GM12878 (cell line): Measurements from ENCODE around the gene IKZF1. TPM values are rescaled to one million over a fixed set of nuclear protein-coding genes. Genes with fewer than 3 reads are reported as not detected.

Experiments
- EED ChIP-seq: sonication (generic); IDR thresholded peaks from 2 replicates; pipeline ENCODE4 v1.6.1; 2016; ENCODE audit warnings: antibody characterized with exemption, low read depth
- EGR1 ChIP-seq, 2 experiments: IDR thresholded peaks; 1 replicate in 1 of 2; 2 replicates in 1 of 2; pipeline ENCODE4 v1.6.1; 2011 to 2012; ENCODE audit warnings: low read depth in 2 of 2, low read length in 2 of 2, borderline replicate concordance in 1 of 2, mild to moderate bottlenecking in 1 of 2, moderate library complexity in 1 of 2
- IKZF1 ChIP-seq: fragments of 450-650 bp; conservative IDR thresholded peaks from 2 replicates; pipeline ENCODE4 v1.6.1; 2017; ENCODE audit warnings: antibody characterized with exemption, mild to moderate bottlenecking
- MTA3 ChIP-seq: IDR thresholded peaks from 2 replicates; pipeline ENCODE4 v1.6.1; 2012; ENCODE audit warnings: low read length, inconsistent platforms, borderline replicate concordance
- NFXL1 ChIP-seq: fragments of 450-650 bp; IDR thresholded peaks from 2 replicates; pipeline ENCODE4 v1.6.1; 2017; ENCODE audit warnings: antibody characterized with exemption, mild to moderate bottlenecking, borderline replicate concordance
- POLR2A ChIP-seq: IDR thresholded peaks from 2 replicates; pipeline ENCODE4 v1.6.1; 2011; ENCODE audit warnings: low read depth, mild to moderate bottlenecking, low read length
- POU2F2 ChIP-seq: IDR thresholded peaks from 3 replicates; pipeline ENCODE4 v1.6.1; 2011; ENCODE audit warnings: low read depth, mild to moderate bottlenecking, low read length, borderline replicate concordance
- RB1 ChIP-seq: fragments of 450-650 bp; formaldehyde crosslinking; IDR thresholded peaks from 2 replicates; pipeline ENCODE4 v1.6.1; 2017; ENCODE audit warnings: mild to moderate bottlenecking, borderline replicate concordance
- RBBP5 ChIP-seq: fragments of 200-600 bp; sonication (generic); conservative IDR thresholded peaks from 2 replicates; pipeline ENCODE4 v1.6.1; 2016
- SREBF1 ChIP-seq: IDR thresholded peaks from 2 replicates; pipeline ENCODE4 v1.6.1; 2012; ENCODE audit warnings: mild to moderate bottlenecking, low read length
- polyA plus RNA-seq, 11 experiments: library from polyadenylated mRNA; depleted of rRNA in 4 of 11; unstranded in 6 of 11; stranded (reverse) in 5 of 11; fragments of >200 nt; fragmentation: Nextera tagmentation in 4 of 11; fragmentation: Illumina TruSeq in 1 of 11; extraction: Ambion mirVana in 4 of 11; extraction: Trizol in 1 of 11; gene quantifications; 1 replicate in 1 of 11; 2 replicates in 10 of 11; pipeline versions ENCODE4 v1.2.1 to v1.2.3, GENCODE V29; 2011 to 2016; ENCODE audit warnings: inconsistent platforms in 2 of 11, missing spikeins in 2 of 11, low read depth in 1 of 11
- total RNA-seq, 4 experiments: library from RNA; depleted of rRNA in 3 of 4; stranded (reverse); fragments of >200 nt in 3 of 4; fragmentation: Illumina TruSeq in 1 of 4; extraction: Trizol in 1 of 4; gene quantifications; 2 replicates each; pipeline versions ENCODE4 v1.2.1 to v1.2.3, GENCODE V29; 2013 to 2021
- TF ChIP-seq, protein P1 (sequence below): fragments of 450-650 bp; IDR thresholded peaks from 2 replicates; pipeline ENCODE4 v1.6.1; 2018; ENCODE audit warnings: borderline replicate concordance, mild to moderate bottlenecking; ENCODE audit not compliant: partially characterized antibody
- TF ChIP-seq, protein P2 (sequence below): fragments of 150-350 bp; IDR thresholded peaks from 2 replicates; pipeline ENCODE4 v1.6.1; 2016; ENCODE audit warnings: low read depth, low read length
- TF ChIP-seq, protein P3 (sequence below): fragments of 450-650 bp; IDR thresholded peaks from 2 replicates; pipeline ENCODE4 v1.6.1; 2017; ENCODE audit warnings: borderline replicate concordance
- TF ChIP-seq, protein P4 (sequence below): IDR thresholded peaks from 2 replicates; pipeline ENCODE4 v1.6.1; 2011; ENCODE audit warnings: mild to moderate bottlenecking, low read depth, low read length, moderate library complexity; ENCODE audit not compliant: insufficient replicate concordance
- TF ChIP-seq, protein P5 (sequence below): IDR thresholded peaks from 2 replicates; pipeline ENCODE4 v1.6.1; 2011; ENCODE audit warnings: borderline replicate concordance, low read depth, mild to moderate bottlenecking, moderate library complexity, mixed read lengths, low read length; ENCODE audit not compliant: insufficient read depth; ENCODE audit errors: extremely low read length
- TF ChIP-seq, protein P6 (sequence below): IDR thresholded peaks from 2 replicates; pipeline ENCODE4 v1.6.1; 2012; ENCODE audit warnings: low read depth, low read length, improper control_type of control experiment
- TF ChIP-seq, protein P7 (sequence below): fragments of 450-650 bp; IDR thresholded peaks from 2 replicates; pipeline ENCODE4 v1.6.1; 2016; ENCODE audit warnings: mild to moderate bottlenecking

IKZF1 gene
- total and polyA plus RNA-seq, 10 of the 15 experiments (the other 5 are each of a cell fraction or from before 2014, with no cell fraction given), result 27.2 to 125 (median 71.6) TPM

DNA sequence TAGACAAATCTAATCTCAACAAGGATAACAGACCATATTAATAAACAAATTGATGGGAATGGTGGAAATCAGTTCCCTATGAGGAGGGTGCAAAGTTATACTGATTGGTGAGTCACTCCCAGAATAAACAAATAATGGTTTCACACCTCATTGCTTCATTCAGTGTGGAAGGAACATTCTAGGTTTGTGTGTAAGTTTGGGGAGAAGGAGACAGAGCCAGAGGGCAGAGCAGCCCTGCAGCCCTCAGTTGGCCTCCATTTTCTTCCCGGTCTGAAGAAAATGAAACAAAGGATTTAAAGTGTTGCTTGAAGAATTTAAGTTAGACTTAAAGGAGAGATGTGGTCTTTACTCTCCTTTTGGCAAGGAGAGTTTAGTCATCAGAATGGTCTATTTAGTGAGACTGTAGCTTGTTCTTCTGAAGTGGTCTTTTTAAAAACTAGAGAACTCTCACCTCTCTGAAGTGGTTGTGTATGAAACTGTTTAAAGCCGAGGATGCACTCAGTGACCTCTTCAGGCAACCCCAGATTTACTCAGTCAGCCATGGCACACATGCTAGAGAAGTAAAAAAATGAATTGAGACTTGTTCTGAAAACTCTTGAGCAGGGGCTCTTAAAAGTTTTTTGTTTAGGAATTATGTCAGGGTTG is 27.2 kb downstream of the IKZF1 start (continued):
- TF ChIP-seq POLR2A (no peak), RBBP5 (no peak), MTA3 (peak; percentile 58; the same call in 1 of the 2 replicates), NFXL1 (no peak), POU2F2 (peak; percentile 7; the same call in 1 of the 3 replicates), EGR1 (IDR thresholded peaks at IDR 0.05; ENCODE audit: borderline replicate concordance in 1 of 2, low read depth in 2 of 2, low read length in 2 of 2) (no peak), SREBF1 (no peak), IKZF1 (peak; percentile 69), RB1 (no peak), EED (peak; percentile 62)
- TF ChIP-seq, protein P1, sequence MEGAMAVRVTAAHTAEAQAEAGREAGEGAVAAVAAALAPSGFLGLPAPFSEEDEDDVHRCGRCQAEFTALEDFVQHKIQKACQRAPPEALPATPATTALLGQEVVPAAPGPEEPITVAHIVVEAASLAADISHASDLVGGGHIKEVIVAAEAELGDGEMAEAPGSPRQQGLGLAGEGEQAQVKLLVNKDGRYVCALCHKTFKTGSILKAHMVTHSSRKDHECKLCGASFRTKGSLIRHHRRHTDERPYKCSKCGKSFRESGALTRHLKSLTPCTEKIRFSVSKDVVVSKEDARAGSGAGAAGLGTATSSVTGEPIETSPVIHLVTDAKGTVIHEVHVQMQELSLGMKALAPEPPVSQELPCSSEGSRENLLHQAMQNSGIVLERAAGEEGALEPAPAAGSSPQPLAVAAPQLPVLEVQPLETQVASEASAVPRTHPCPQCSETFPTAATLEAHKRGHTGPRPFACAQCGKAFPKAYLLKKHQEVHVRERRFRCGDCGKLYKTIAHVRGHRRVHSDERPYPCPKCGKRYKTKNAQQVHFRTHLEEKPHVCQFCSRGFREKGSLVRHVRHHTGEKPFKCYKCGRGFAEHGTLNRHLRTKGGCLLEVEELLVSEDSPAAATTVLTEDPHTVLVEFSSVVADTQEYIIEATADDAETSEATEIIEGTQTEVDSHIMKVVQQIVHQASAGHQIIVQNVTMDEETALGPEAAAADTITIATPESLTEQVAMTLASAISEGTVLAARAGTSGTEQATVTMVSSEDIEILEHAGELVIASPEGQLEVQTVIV, result no peak
- TF ChIP-seq, protein P2, sequence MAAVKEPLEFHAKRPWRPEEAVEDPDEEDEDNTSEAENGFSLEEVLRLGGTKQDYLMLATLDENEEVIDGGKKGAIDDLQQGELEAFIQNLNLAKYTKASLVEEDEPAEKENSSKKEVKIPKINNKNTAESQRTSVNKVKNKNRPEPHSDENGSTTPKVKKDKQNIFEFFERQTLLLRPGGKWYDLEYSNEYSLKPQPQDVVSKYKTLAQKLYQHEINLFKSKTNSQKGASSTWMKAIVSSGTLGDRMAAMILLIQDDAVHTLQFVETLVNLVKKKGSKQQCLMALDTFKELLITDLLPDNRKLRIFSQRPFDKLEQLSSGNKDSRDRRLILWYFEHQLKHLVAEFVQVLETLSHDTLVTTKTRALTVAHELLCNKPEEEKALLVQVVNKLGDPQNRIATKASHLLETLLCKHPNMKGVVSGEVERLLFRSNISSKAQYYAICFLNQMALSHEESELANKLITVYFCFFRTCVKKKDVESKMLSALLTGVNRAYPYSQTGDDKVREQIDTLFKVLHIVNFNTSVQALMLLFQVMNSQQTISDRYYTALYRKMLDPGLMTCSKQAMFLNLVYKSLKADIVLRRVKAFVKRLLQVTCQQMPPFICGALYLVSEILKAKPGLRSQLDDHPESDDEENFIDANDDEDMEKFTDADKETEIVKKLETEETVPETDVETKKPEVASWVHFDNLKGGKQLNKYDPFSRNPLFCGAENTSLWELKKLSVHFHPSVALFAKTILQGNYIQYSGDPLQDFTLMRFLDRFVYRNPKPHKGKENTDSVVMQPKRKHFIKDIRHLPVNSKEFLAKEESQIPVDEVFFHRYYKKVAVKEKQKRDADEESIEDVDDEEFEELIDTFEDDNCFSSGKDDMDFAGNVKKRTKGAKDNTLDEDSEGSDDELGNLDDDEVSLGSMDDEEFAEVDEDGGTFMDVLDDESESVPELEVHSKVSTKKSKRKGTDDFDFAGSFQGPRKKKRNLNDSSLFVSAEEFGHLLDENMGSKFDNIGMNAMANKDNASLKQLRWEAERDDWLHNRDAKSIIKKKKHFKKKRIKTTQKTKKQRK, result no peak
- TF ChIP-seq, protein P3, sequence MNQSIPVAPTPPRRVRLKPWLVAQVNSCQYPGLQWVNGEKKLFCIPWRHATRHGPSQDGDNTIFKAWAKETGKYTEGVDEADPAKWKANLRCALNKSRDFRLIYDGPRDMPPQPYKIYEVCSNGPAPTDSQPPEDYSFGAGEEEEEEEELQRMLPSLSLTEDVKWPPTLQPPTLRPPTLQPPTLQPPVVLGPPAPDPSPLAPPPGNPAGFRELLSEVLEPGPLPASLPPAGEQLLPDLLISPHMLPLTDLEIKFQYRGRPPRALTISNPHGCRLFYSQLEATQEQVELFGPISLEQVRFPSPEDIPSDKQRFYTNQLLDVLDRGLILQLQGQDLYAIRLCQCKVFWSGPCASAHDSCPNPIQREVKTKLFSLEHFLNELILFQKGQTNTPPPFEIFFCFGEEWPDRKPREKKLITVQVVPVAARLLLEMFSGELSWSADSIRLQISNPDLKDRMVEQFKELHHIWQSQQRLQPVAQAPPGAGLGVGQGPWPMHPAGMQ, result no peak
- TF ChIP-seq, protein P4, sequence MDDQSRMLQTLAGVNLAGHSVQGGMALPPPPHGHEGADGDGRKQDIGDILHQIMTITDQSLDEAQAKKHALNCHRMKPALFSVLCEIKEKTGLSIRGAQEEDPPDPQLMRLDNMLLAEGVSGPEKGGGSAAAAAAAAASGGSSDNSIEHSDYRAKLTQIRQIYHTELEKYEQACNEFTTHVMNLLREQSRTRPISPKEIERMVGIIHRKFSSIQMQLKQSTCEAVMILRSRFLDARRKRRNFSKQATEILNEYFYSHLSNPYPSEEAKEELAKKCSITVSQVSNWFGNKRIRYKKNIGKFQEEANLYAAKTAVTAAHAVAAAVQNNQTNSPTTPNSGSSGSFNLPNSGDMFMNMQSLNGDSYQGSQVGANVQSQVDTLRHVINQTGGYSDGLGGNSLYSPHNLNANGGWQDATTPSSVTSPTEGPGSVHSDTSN, result no peak
- TF ChIP-seq, protein P5, sequence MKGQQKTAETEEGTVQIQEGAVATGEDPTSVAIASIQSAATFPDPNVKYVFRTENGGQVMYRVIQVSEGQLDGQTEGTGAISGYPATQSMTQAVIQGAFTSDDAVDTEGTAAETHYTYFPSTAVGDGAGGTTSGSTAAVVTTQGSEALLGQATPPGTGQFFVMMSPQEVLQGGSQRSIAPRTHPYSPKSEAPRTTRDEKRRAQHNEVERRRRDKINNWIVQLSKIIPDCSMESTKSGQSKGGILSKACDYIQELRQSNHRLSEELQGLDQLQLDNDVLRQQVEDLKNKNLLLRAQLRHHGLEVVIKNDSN, result no peak
- TF ChIP-seq, protein P6, sequence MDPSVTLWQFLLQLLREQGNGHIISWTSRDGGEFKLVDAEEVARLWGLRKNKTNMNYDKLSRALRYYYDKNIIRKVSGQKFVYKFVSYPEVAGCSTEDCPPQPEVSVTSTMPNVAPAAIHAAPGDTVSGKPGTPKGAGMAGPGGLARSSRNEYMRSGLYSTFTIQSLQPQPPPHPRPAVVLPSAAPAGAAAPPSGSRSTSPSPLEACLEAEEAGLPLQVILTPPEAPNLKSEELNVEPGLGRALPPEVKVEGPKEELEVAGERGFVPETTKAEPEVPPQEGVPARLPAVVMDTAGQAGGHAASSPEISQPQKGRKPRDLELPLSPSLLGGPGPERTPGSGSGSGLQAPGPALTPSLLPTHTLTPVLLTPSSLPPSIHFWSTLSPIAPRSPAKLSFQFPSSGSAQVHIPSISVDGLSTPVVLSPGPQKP, result no peak
- TF ChIP-seq, protein P7, sequence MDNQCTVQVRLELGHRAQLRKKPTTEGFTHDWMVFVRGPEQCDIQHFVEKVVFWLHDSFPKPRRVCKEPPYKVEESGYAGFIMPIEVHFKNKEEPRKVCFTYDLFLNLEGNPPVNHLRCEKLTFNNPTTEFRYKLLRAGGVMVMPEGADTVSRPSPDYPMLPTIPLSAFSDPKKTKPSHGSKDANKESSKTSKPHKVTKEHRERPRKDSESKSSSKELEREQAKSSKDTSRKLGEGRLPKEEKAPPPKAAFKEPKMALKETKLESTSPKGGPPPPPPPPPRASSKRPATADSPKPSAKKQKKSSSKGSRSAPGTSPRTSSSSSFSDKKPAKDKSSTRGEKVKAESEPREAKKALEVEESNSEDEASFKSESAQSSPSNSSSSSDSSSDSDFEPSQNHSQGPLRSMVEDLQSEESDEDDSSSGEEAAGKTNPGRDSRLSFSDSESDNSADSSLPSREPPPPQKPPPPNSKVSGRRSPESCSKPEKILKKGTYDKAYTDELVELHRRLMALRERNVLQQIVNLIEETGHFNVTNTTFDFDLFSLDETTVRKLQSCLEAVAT, result no peak
